Esophagus (tissue), 2 donors: Measurements from ENCODE around the gene RUNX2. TPM values are rescaled to one million over a fixed set of nuclear protein-coding genes. Genes with fewer than 3 reads are reported as not detected.

Experiments used
- H3K27ac ChIP-seq, 2 donors: one replicate each; pipeline ENCODE4 v1.5.1; 2013; ENCODE audit warnings: low read depth in 2 of 2, mild to moderate bottlenecking in 2 of 2, inconsistent platforms in 1 of 2, low read length in 1 of 2, moderate library complexity in 1 of 2
- H3K27me3 ChIP-seq, 2 donors: one replicate each; pipeline ENCODE4 v1.6.1; 2013; ENCODE audit warnings: low read length in 2 of 2, control low read depth in 1 of 2, mild to moderate bottlenecking in 1 of 2; ENCODE audit not compliant: insufficient read depth in 2 of 2, control insufficient read depth in 1 of 2
- H3K36me3 ChIP-seq, 2 donors: one replicate each; pipeline ENCODE4 v1.6.1; 2013; ENCODE audit warnings: low read length in 1 of 2; ENCODE audit not compliant: control insufficient read depth in 2 of 2, insufficient read depth in 2 of 2
- H3K4me1 ChIP-seq, 2 donors: one replicate each; pipeline ENCODE4 v1.6.1; 2013; ENCODE audit warnings: low read length in 1 of 2; ENCODE audit not compliant: control insufficient read depth in 2 of 2, insufficient read depth in 2 of 2
- H3K4me3 ChIP-seq, 2 donors: one replicate each; pipeline ENCODE4 v1.5.1; 2013; ENCODE audit warnings: low read length in 2 of 2, mild to moderate bottlenecking in 2 of 2, low read depth in 1 of 2, moderate library complexity in 1 of 2
- H3K9me3 ChIP-seq, 2 donors: one replicate each; pipeline ENCODE4 v1.6.1; 2013; ENCODE audit warnings: mild to moderate bottlenecking in 2 of 2, low read depth in 1 of 2, low read length in 1 of 2, moderate library complexity in 1 of 2; ENCODE audit not compliant: control insufficient read depth in 2 of 2, insufficient read depth in 1 of 2
- WGBS, 2 donors: extraction: QIAGEN DNeasy Blood & Tissue Kit; methylation state at CpG; one replicate each; pipeline ENCODE4 v1.1.7; 2013; 5-methylcytosine and 5-hydroxymethylcytosine counted together
- polyA plus RNA-seq, 2 donors: library from polyadenylated mRNA; stranded (reverse); fragments of 200-250 nt; gene quantifications; one replicate each; pipeline ENCODE4 v1.2.3, GENCODE V29; 2013
- donor health status: healthy with polysubstance abuse.
- donor health status: Bipolar disorder and iron deficiency.

RUNX2 gene
- polyA plus RNA-seq, 2 donors: 0.31 to 0.75 TPM

GRCh38 chr6:45419571-45420082 is 91.5 kb downstream of the RUNX2 start:
- Histone ChIP-seq H3K27ac (no peak overlapping the region), H3K9me3 (no peaks in the 10 kb centered on the region), H3K4me3 (peak overlapping the region; percentile 13 to 28), H3K27me3 (peaks cover 0 to 3% of the 10 kb centered on the region in 2 donors), H3K36me3 (no peaks in the 10 kb centered on the region), H3K4me1 (peaks cover 8 to 10% of the 10 kb centered on the region in 2 donors)
- WGBS, 2 donors: 5 to 8% methylated on average over 38 of the region's 38 CpGs

- 8 to 10% methylated on average over 37 to 40 of the region's 40 CpGs for WGBS, 2 donors
- no peaks in the 10 kb centered on the region for H3K36me3 ChIP-seq
- no peak overlapping the region for H3K27ac ChIP-seq
- peak overlapping the region; percentile 13 to 28 for H3K4me3 ChIP-seq
- H3K27me3 ChIP-seq: peaks cover 0 to 3% of the 10 kb centered on the region in 2 donors
- no peaks in the 10 kb centered on the region for H3K9me3 ChIP-seq
- H3K4me1 ChIP-seq: peaks cover 8 to 10% of the 10 kb centered on the region in 2 donors
Measured at GRCh38 chr6:45420083-45420908, 92.2 kb downstream of the RUNX2 start.

GRCh38 chr6:45420909-45421708 is 93.0 kb downstream of the RUNX2 start:
- Histone ChIP-seq H3K36me3 (no peaks in the 10 kb centered on the region), H3K4me1 (peaks cover 8 to 10% of the 10 kb centered on the region in 2 donors), H3K27ac (peak overlapping the region in 1 of 2 donors; percentile 63), H3K27me3 (peaks cover 0 to 3% of the 10 kb centered on the region in 2 donors), H3K4me3 (peak overlapping the region; percentile 56 to 60), H3K9me3 (no peaks in the 10 kb centered on the region)
- 8 to 12% methylated on average over 19 of the region's 19 CpGs for WGBS, 2 donors

- peak overlapping the region; percentile 56 to 60 for H3K4me3 ChIP-seq
- no peaks in the 10 kb centered on the region for H3K36me3 ChIP-seq
- 1% methylated on average over 66 to 83 of the region's 83 CpGs for WGBS, 2 donors
- H3K9me3 ChIP-seq: no peaks in the 10 kb centered on the region
- H3K27me3 ChIP-seq: peaks cover 0 to 3% of the 10 kb centered on the region in 2 donors
- peak overlapping the region in 1 of 2 donors; percentile 63 for H3K27ac ChIP-seq
- H3K4me1 ChIP-seq: peaks cover 8 to 10% of the 10 kb centered on the region in 2 donors
Measured at GRCh38 chr6:45421709-45422502, 93.8 kb downstream of the RUNX2 start.

- Histone ChIP-seq H3K9me3 (no peaks in the 10 kb centered on the region), H3K4me1 (peaks cover 8 to 10% of the 10 kb centered on the region in 2 donors), H3K27ac (peak overlapping the region; percentile 61 to 63), H3K27me3 (peaks cover 0 to 3% of the 10 kb centered on the region in 2 donors), H3K4me3 (peak overlapping the region; percentile 56 to 60), H3K36me3 (no peaks in the 10 kb centered on the region)
- 1% methylated on average over 48 to 55 of the region's 55 CpGs for WGBS, 2 donors
Measured at GRCh38 chr6:45422503-45423110, 94.5 kb downstream of the RUNX2 start.

- Histone ChIP-seq H3K9me3 (no peaks in the 10 kb centered on the region), H3K4me3 (peak overlapping the region; percentile 56 to 60), H3K27me3 (peaks cover 0 to 3% of the 10 kb centered on the region in 2 donors), H3K27ac (peak overlapping the region; percentile 61 to 63), H3K36me3 (no peaks in the 10 kb centered on the region), H3K4me1 (peaks cover 8 to 10% of the 10 kb centered on the region in 2 donors)
- WGBS, 2 donors: 1% methylated on average over 59 to 62 of the region's 62 CpGs
Measured at GRCh38 chr6:45423111-45423823, 95.1 kb downstream of the RUNX2 start.

- H3K4me1 ChIP-seq: peaks cover 8 to 10% of the 10 kb centered on the region in 2 donors
- 18 to 20% methylated on average over 38 of the region's 38 CpGs for WGBS, 2 donors
- H3K27me3 ChIP-seq: peaks cover 0 to 3% of the 10 kb centered on the region in 2 donors
Measured at GRCh38 chr6:45423824-45424450, 95.8 kb downstream of the RUNX2 start.

GRCh38 chr6:45424451-45424861 is 96.3 kb downstream of the RUNX2 start:
- Histone ChIP-seq H3K4me3 (peak overlapping the region in 1 of 2 donors; percentile 20), H3K9me3 (no peaks in the 10 kb centered on the region), H3K27me3 (peaks cover 0 to 3% of the 10 kb centered on the region in 2 donors), H3K36me3 (no peaks in the 10 kb centered on the region), H3K4me1 (peaks cover 8 to 10% of the 10 kb centered on the region in 2 donors), H3K27ac (peak overlapping the region in 1 of 2 donors; percentile 19)
- WGBS, 2 donors: 53 to 60% methylated on average over 6 of the region's 6 CpGs

More at GRCh38 chr6:45423824-45424450, 95.8 kb downstream of the RUNX2 start:
- peak overlapping the region; percentile 56 to 60 for H3K4me3 ChIP-seq
- H3K36me3 ChIP-seq: no peaks in the 10 kb centered on the region
- no peaks in the 10 kb centered on the region for H3K9me3 ChIP-seq
- peak overlapping the region; percentile 61 to 63 for H3K27ac ChIP-seq
